SKM-1 treated with dmso at 0.1 percent for 144 hours (cell line): ENCODE data around the gene CCR7.
"Not testable (repeated sequence)": the region's sequence is repeated elsewhere in the genome, so short reads cannot be mapped to it uniquely, and the experiment has no call there.

Source experiments
- DNase-seq: peaks from one replicate; lab custom pipeline; 2025; ENCODE audit not compliant: unreplicated experiment; lab: John Stamatoyannopoulos, UW

The CCR7 gene

GRCh38 chr17:40597556-40598300 lies 32.5 kb upstream of the CCR7 start:
- no peak for DNase-seq

- no peak for DNase-seq
Observed at GRCh38 chr17:40597156-40597555, 31.9 kb upstream of the CCR7 start.

- DNase-seq = no peak
Observed at GRCh38 chr17:40596261-40596919, 31.1 kb upstream of the CCR7 start.

GRCh38 chr17:40590742-40591141 lies 25.5 kb upstream of the CCR7 start:
- no peak for DNase-seq

- no peak for DNase-seq
Observed at GRCh38 chr17:40588552-40588951, 23.3 kb upstream of the CCR7 start.

GRCh38 chr17:40586264-40586663 lies 21.0 kb upstream of the CCR7 start:
- not testable (repeated sequence) for DNase-seq

GRCh38 chr17:40584950-40585349 lies 19.7 kb upstream of the CCR7 start:
- DNase-seq = not testable (repeated sequence)

GRCh38 chr17:40582328-40582901 lies 17.1 kb upstream of the CCR7 start:
- peak; percentile 82 for DNase-seq

- DNase-seq = no peak
Observed at GRCh38 chr17:40580140-40580539, 14.9 kb upstream of the CCR7 start.

GRCh38 chr17:40579471-40579870 lies 14.2 kb upstream of the CCR7 start:
- DNase-seq = no peak

GRCh38 chr17:40577611-40578065 lies 12.4 kb upstream of the CCR7 start:
- DNase-seq = no peak

- no peak for DNase-seq
Observed at GRCh38 chr17:40576113-40576740, 11.0 kb upstream of the CCR7 start.

- DNase-seq = no peak
Observed at GRCh38 chr17:40574292-40574691, 9.0 kb upstream of the CCR7 start.

GRCh38 chr17:40572245-40572993 lies 7.1 kb upstream of the CCR7 start:
- not testable (repeated sequence) for DNase-seq

GRCh38 chr17:40568074-40568836 lies 3.0 kb upstream of the CCR7 start:
- DNase-seq = no peak

- no peak for DNase-seq
Observed at GRCh38 chr17:40567377-40567776, 2.1 kb upstream of the CCR7 start.

- DNase-seq = no peak
Observed at GRCh38 chr17:40565769-40566409, 617 bp upstream of the CCR7 start.

- no peak for DNase-seq
Observed at GRCh38 chr17:40564195-40564882, 933 bp downstream of the CCR7 start.
